ENCODE measurements around the gene KIFC3. TPM values are rescaled to one million over a fixed set of nuclear protein-coding genes. Genes with fewer than 3 reads are reported as not detected.

KIFC3 gene
- 46.4 and 53.0 TPM in 2 replicates for total RNA-seq

GRCh38 chr16:57802341-57803133 lies at the start of gene KIFC3:
KIFC3 (minus strand) TSS chr16:57802491; CDS start chr16:57798243, 4,248 bp downstream.

GRCh38 chr16:57735755-57736418 lies 66.4 kb downstream of the KIFC3 start, which contains the start of gene KATNB1:
KATNB1 (plus strand) TSS chr16:57735770; CDS start chr16:57737244, 1,474 bp downstream.

Other genes with a start within 250 kb of the KIFC3 start
- gene ADGRG1, start 173.9 kb downstream of the KIFC3 start, total RNA-seq: 321 and 415 TPM in 2 replicates
- gene ADGRG3, start 134.2 kb downstream of the KIFC3 start, total RNA-seq: 0.13 and 0.34 TPM in 2 replicates
- gene DRC7, start 107.7 kb downstream of the KIFC3 start, total RNA-seq: not detected in 2 replicates
- gene KATNB1, start 66.7 kb downstream of the KIFC3 start, total RNA-seq: 38.5 and 40.3 TPM in 2 replicates
- gene CNGB1, start 168.6 kb upstream of the KIFC3 start, total RNA-seq: 0.05 TPM in 1 of 2 replicates, not detected in the other
- gene ZNF319, start 198.2 kb upstream of the KIFC3 start, total RNA-seq: 2.5 and 9.8 TPM in 2 replicates
- 28.2 and 35.8 TPM in 2 replicates for gene USB1, start 198.9 kb upstream of the KIFC3 start, total RNA-seq
- gene MMP15, start 223.3 kb upstream of the KIFC3 start, total RNA-seq: 12.3 and 13.4 TPM in 2 replicates

All from mammary microvascular endothelial cell (primary cell).